Measurements from ENCODE around the gene BTG3.

BTG3 gene

GRCh38 chr21:17583898-17584297 lies 28.8 kb downstream of the BTG3 start:
- no peak for DNase-seq

- DNase-seq = no peak
These were observed 32.4 kb downstream of the BTG3 start for GRCh38 chr21:17580319-17580718.

- no peak for DNase-seq
These were observed 33.8 kb downstream of the BTG3 start for GRCh38 chr21:17578876-17579275.

- DNase-seq = no peak
These were observed 34.5 kb downstream of the BTG3 start for GRCh38 chr21:17578162-17578561.

GRCh38 chr21:17577701-17578100 lies 35.0 kb downstream of the BTG3 start:
- DNase-seq = no peak

GRCh38 chr21:17576080-17576835 lies 36.4 kb downstream of the BTG3 start:
- no peak for DNase-seq

- DNase-seq = no peak
These were observed 37.6 kb downstream of the BTG3 start for GRCh38 chr21:17575076-17575475.

GRCh38 chr21:17572431-17572830 lies 40.3 kb downstream of the BTG3 start:
- no peak for DNase-seq

GRCh38 chr21:17570786-17571185 lies 41.9 kb downstream of the BTG3 start:
- no peak for DNase-seq

- DNase-seq = no peak
These were observed 52.2 kb downstream of the BTG3 start for GRCh38 chr21:17560377-17561025.

- peak; percentile 1 for DNase-seq
These were observed 57.8 kb downstream of the BTG3 start for GRCh38 chr21:17554679-17555465.

GRCh38 chr21:17554120-17554519 lies 58.6 kb downstream of the BTG3 start:
- no peak for DNase-seq

- no peak for DNase-seq
These were observed 60.3 kb downstream of the BTG3 start for GRCh38 chr21:17552410-17552809.

- DNase-seq = no peak
These were observed 61.9 kb downstream of the BTG3 start for GRCh38 chr21:17550671-17551308.

GRCh38 chr21:17548262-17548661 lies 64.4 kb downstream of the BTG3 start:
- no peak for DNase-seq

GRCh38 chr21:17545007-17545406 lies 67.7 kb downstream of the BTG3 start:
- DNase-seq = no peak

All from CD4-positive, alpha-beta T cell treated with Interleukin-12 subunit alpha and Interleukin-12 subunit beta, for 1 hour (primary cell).